ENCODE results near the gene RAET1G. TPM values are rescaled to one million over a fixed set of nuclear protein-coding genes. Genes with fewer than 3 reads are reported as not detected.

Gene RAET1G
- total and polyA plus RNA-seq, 2 donors (not counting 1 experiment from before 2014, with no cell fraction given) = not detected

GRCh38 chr6:149965194-149966020 is 42.5 kb upstream of the RAET1G start:
- ATAC-seq (ENCODE audit: low read depth) = no peak
- Histone ChIP-seq H3K9me3 (ENCODE audit: control extremely low read depth in 1 of 3, control insufficient read depth in 2 of 3, insufficient read depth in 1 of 3, low read length in 2 of 3) (peaks cover 0 to 39% (median 0%) of the 10 kb centered on the region in 3 donors), H4K20me1 (ENCODE audit: control insufficient read depth, insufficient read depth, low read length, poor library complexity, severe bottlenecking) (peaks cover 8% of the 10 kb centered on the region), H3K9ac (ENCODE audit: low read length) (peak overlapping the region; percentile 70), H2AFZ (ENCODE audit: insufficient read depth, low read depth, low read length, poor library complexity, severe bottlenecking) (peak overlapping the region; percentile 36), H3K4me1 (ENCODE audit: control insufficient read depth in 2 of 2, insufficient read depth in 2 of 2, low read length in 2 of 2) (peaks cover 28 to 30% of the 10 kb centered on the region in 2 donors), H3K4me3 (ENCODE audit: control extremely low read depth in 1 of 5, extremely low read depth in 1 of 5, insufficient read depth in 1 of 5, low read depth in 2 of 5, low read length in 4 of 5) (peak overlapping the region in 4 of 5 experiments; percentile 45 to 66 (median 56)), H3K36me3 (replicated peaks in 1 of 2; ENCODE audit: control extremely low read depth in 1 of 2, control insufficient read depth in 1 of 2, extremely low read depth in 1 of 2, insufficient read depth in 2 of 2, low read length in 1 of 2) (no peaks in the 10 kb centered on the region), H3K79me2 (ENCODE audit: control insufficient read depth, insufficient read depth, low read length) (no peaks in the 10 kb centered on the region), H3K27ac (ENCODE audit: low read length in 2 of 2) (no peak overlapping the region), H3K4me2 (replicated peaks; ENCODE audit: low read depth, low read length, poor library complexity, severe bottlenecking) (peak overlapping the region; percentile 97), H3K27me3 (replicated peaks in 1 of 4; ENCODE audit: control extremely low read depth in 1 of 4, control insufficient read depth in 3 of 4, insufficient read depth in 4 of 4, low read length in 3 of 4) (peaks cover 0 to 82% (median 32%) of the 10 kb centered on the region in 4 experiments)
- Mint-ChIP-seq H3K27ac (peak overlapping the region; percentile 58), H3K4me1 (peaks cover 29% of the 10 kb centered on the region), H3K4me3 (peak overlapping the region; percentile 95), H3K27me3 (peaks cover 86% of the 10 kb centered on the region), H3K9me3 (ENCODE audit: insufficient read depth) (no peaks in the 10 kb centered on the region)
- ChIA-PET POLR2A (no interaction called here), CTCF (no interaction called here)
- DNase-seq = peak; percentile 70
- intact Hi-C loops (cut with micrococcal nuclease) = no loop called here
- 13% methylated on average over 38 of the region's 38 CpGs for WGBS (ENCODE audit: insufficient coverage)
- TF ChIP-seq EZH2 (IDR thresholded peaks at IDR 0.05; ENCODE audit: borderline replicate concordance, insufficient read depth, low read depth, low read length, poor library complexity, severe bottlenecking) = no peak
- TF ChIP-seq, protein P1, sequence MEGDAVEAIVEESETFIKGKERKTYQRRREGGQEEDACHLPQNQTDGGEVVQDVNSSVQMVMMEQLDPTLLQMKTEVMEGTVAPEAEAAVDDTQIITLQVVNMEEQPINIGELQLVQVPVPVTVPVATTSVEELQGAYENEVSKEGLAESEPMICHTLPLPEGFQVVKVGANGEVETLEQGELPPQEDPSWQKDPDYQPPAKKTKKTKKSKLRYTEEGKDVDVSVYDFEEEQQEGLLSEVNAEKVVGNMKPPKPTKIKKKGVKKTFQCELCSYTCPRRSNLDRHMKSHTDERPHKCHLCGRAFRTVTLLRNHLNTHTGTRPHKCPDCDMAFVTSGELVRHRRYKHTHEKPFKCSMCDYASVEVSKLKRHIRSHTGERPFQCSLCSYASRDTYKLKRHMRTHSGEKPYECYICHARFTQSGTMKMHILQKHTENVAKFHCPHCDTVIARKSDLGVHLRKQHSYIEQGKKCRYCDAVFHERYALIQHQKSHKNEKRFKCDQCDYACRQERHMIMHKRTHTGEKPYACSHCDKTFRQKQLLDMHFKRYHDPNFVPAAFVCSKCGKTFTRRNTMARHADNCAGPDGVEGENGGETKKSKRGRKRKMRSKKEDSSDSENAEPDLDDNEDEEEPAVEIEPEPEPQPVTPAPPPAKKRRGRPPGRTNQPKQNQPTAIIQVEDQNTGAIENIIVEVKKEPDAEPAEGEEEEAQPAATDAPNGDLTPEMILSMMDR (IDR thresholded peaks at IDR 0.05) = no peak

Measured in B cell (primary cell).